Right cardiac atrium (tissue), 5 donors: ENCODE data around the gene MRFAP1. TPM values are rescaled to one million over a fixed set of nuclear protein-coding genes. Genes with fewer than 3 reads are reported as not detected.

ENCODE experiments used
- ATAC-seq, 2 donors: fragments of 200-7000 bp; cut with Tn5 transposase; one replicate each; pipeline versions ENCODE4 v1.8.0 to v1.9.1; 2020; ENCODE audit warnings: moderate library complexity in 2 of 2, mild to moderate bottlenecking in 1 of 2
- DNase-seq, 3 donors: peaks; one replicate each; pipeline ENCODE4 v3.0.0-alpha.2; 2020
- H3K27ac ChIP-seq: one replicate; pipeline ENCODE4 v1.5.1; 2013; ENCODE audit warnings: mild to moderate bottlenecking, low read length, control low read depth, moderate library complexity
- H3K27me3 ChIP-seq: one replicate; pipeline ENCODE4 v1.6.1; 2013; ENCODE audit not compliant: control insufficient read depth, insufficient read depth
- H3K4me1 ChIP-seq: one replicate; pipeline ENCODE4 v1.6.1; 2013; ENCODE audit warnings: low read length; ENCODE audit not compliant: control insufficient read depth, insufficient read depth
- H3K4me3 ChIP-seq: one replicate; pipeline ENCODE4 v1.5.1; 2013; ENCODE audit warnings: low read length, control low read depth
- H3K9me3 ChIP-seq: one replicate; pipeline ENCODE4 v1.6.1; 2013; ENCODE audit warnings: low read length; ENCODE audit not compliant: control insufficient read depth
- WGBS: extraction: QIAGEN DNeasy Blood & Tissue Kit; methylation state at CpG from one replicate; pipeline ENCODE4 v1.1.7; 2013; 5-methylcytosine and 5-hydroxymethylcytosine counted together
- intact Hi-C, 4 donors: fragments of 100-400 bp; cut with DNase I; formaldehyde crosslinking; loops; one replicate each; pipeline versions ENCODE4 v1.11.0 to v1.14.0; 2022 to 2023
- polyA plus RNA-seq: library from polyadenylated mRNA; stranded (reverse); fragments of 200-250 nt; gene quantifications from one replicate; pipeline ENCODE4 v1.2.3, GENCODE V29; 2013
- total RNA-seq, 4 donors: library from RNA; stranded (reverse); fragmentation: NEBNext Ultra II Directional; extraction: Animal tissue kit (Norgen Biotek cat#: 25700); gene quantifications; one replicate each; pipeline ENCODE4 v1.2.1, GENCODE V29; 2021
- donor health status: healthy with polysubstance abuse.
- donor health status: DM: no; HTN: yes; CAD: no.
- donor health status: DM: no; HTN: no; CAD: no.
- donor health status: DM: no; HTN: yes; CAD: no; lungs with severe emphysema.
- donor health status: DM: yes; HTN: yes; CAD: no.

Gene MRFAP1
- total and polyA plus RNA-seq, 5 donors: 250 to 335 (median 263) TPM

DNA sequence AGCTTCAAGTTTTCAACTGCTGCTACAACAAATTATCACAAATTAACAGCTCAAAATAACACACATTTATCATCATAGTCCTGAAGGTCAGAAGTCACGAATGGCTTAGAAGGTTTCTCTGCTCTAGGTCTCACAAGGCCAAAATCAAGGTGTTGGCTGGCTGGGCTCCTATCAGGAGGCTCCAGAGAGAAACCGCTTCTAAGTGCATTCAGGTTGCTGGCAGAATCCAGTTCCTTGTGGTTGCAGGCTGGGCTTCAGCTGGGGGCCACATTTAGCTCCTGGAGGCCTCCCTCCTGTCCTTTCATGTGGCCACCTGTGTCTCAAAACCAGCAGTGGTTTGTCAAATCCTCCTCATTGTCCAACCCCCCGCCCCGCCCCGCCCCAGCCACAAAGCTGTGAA is 15.4 kb downstream of the MRFAP1 start:
- Histone ChIP-seq H3K27me3 (no peaks in the 10 kb centered on the region), H3K27ac (no peak overlapping the region), H3K4me3 (no peak overlapping the region), H3K4me1 (no peaks in the 10 kb centered on the region), H3K9me3 (no peaks in the 10 kb centered on the region)
- intact Hi-C loops: no loop called here
- DNase-seq: no peak
- no peak for ATAC-seq
- 90% methylated on average over 5 of the region's 5 CpGs for WGBS

DNA sequence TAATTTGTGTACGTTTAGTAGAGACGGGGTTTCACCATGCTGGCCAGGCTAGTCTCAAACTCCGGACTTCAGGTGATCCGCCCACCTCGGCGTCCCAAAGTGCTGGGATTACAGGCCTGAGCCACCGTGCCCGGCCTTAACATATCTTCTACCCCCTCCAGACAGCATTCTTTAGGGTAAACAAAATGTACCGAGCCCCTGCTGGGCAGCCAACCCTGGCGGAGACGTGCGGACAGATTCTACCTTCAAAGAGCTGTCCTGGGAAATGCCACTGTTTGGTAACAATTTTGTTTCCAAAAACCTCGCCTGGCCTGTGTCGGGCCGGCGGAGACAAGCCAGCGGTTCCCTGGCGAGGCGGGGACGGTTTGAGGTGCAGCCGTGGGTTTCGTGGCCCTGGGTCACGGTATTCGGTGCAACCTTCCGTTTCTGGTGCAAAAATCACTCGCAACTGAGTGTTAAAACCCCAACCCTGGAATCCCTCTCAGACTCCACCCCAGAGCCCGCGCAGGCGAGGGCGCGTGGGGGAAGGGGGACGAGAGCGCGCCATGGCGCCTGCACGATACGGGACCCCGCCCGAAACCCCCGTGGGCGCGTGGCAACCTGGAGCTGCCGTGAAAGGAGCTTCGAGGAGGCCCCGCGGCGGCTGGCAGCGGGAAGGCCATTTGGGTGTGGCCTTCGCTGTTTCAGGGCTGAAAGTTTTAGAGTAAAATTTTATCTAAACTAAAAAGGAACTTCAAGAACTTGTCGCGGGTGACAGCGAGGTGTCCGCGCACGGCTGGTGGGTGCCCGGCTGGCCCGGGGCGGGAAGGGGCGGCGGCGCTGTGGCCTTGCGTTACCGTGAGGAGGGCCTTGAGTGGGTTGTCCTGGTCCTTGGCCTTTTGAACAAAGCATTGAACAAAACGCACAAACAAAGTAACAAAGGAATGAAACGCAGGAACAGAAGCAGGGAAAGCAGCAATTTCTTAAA is 17.0 kb downstream of the MRFAP1 start:
- Histone ChIP-seq H3K4me1 (no peaks in the 10 kb centered on the region), H3K27me3 (no peaks in the 10 kb centered on the region), H3K27ac (no peak overlapping the region), H3K9me3 (no peaks in the 10 kb centered on the region), H3K4me3 (no peak overlapping the region)
- intact Hi-C loops: no loop called here
- 83% methylated on average over 65 of the region's 65 CpGs for WGBS
- ATAC-seq (no peak), DNase-seq (no peak)

DNA sequence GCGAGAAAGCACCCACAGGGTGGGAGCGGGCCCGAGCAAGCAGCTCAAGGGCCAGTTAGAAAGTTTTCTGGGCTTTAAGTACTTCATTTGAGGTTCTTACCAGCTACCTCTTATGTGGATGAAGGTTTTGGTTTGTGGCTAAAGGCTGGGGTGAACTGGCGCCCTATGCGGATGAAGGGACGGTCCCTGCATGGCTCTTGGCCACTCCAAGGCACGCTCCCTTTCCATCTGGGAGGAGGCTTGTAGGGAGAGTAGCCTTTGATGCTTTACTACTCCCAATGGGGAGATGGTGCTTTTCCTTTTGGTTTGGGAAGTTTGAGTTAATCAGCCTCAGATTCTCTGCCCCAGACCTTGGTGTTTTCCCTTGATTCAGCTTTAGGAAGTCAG is 17.7 kb downstream of the MRFAP1 start:
- WGBS: 80% methylated on average over 7 of the region's 7 CpGs
- H3K9me3 ChIP-seq: no peaks in the 10 kb centered on the region
- H3K27me3 ChIP-seq: no peaks in the 10 kb centered on the region
- H3K27ac ChIP-seq: no peak overlapping the region
- ATAC-seq: peak; percentile 11 to 45
- no peak for DNase-seq
- intact Hi-C loops: no loop called here
- H3K4me1 ChIP-seq: no peaks in the 10 kb centered on the region
- no peak overlapping the region for H3K4me3 ChIP-seq

DNA sequence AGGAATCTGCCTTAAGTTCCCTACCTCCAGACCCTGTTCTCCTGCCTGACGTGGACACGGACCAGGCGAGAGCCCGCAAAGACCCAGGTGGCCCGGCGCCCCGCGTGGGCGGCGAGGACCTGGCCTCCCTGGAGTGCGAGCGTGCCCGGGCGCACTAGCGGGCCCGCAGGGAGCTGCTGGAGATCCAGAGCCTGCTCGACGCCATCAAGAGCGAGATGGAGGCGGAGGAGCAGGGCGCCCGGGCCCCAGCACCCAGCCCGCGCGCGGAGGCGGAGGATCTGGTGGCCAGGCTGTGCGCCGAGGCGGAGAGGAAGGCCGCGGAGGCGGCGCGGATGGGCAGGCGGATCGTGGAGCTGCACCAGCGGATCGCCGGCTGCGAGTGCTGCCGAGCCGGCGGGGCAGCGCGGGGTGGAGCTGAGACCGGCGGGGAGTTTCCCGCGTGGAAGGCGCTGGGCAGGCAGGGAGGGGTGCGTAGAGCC is 18.2 kb downstream of the MRFAP1 start:
- ATAC-seq (peak; percentile 82 to 85), DNase-seq (peak; percentile 55 to 88 (median 87))
- intact Hi-C loops: no loop called here
- no peaks in the 10 kb centered on the region for H3K9me3 ChIP-seq
- no peaks in the 10 kb centered on the region for H3K27me3 ChIP-seq
- H3K4me3 ChIP-seq: peak overlapping the region; percentile 28
- no peaks in the 10 kb centered on the region for H3K4me1 ChIP-seq
- H3K27ac ChIP-seq: no peak overlapping the region
- WGBS: 12% methylated on average over 52 of the region's 52 CpGs

DNA sequence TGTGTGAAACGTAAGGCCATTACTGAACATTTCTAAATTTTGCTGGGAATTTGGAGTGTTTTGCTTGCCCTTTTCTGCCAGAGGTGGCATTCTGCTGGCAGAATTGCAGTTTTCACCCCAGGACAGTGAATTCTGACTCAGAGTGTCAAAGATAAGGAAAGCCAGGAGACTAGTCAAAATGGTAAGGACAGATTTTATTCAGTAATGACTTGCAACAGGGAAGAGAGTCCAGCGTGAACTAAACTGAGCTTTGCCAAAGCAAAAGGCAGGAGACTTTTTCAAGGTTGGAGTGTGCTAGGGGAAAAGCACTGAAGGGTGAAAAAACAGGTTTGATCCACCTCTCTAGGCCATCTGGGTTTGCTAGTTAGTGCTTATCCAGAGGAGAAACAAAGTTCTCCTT is 19.4 kb downstream of the MRFAP1 start:
- Histone ChIP-seq H3K27ac (no peak overlapping the region), H3K4me3 (no peak overlapping the region), H3K4me1 (peaks cover 3% of the 10 kb centered on the region), H3K27me3 (no peaks in the 10 kb centered on the region), H3K9me3 (no peaks in the 10 kb centered on the region)
- 92% methylated on average over 2 of the region's 2 CpGs for WGBS
- ATAC-seq: no peak
- intact Hi-C loops: no loop called here
- no peak for DNase-seq

DNA sequence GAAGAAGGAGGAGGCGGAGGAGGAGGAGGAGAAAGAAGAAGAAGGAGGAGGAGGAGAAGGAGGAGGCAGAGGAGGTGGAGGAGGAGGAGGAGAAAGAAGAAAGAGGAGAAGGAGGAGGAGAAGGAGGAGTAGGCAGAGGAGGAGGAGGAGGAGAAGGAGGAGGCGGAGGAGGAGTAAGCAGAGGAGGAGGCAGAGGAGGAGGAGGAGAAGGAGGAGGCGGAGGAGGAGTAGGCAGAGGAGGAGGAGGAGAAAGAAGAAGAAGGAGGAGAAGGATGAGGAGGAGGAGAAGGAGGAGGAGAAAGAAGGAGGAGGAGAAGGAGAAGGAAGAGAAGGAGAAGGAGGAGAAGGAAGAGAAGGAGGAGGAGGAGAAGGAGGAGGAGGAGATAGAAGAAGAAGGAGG is 19.9 kb downstream of the MRFAP1 start:
- 98% methylated on average over 3 of the region's 3 CpGs for WGBS
- H3K27me3 ChIP-seq: no peaks in the 10 kb centered on the region
- no peaks in the 10 kb centered on the region for H3K9me3 ChIP-seq
- no peak overlapping the region for H3K4me3 ChIP-seq
- ATAC-seq (peak in 1 of 2 donors; percentile 39), DNase-seq (no peak)
- peaks cover 4% of the 10 kb centered on the region for H3K4me1 ChIP-seq
- no peak overlapping the region for H3K27ac ChIP-seq
- intact Hi-C loops: no loop called here

DNA sequence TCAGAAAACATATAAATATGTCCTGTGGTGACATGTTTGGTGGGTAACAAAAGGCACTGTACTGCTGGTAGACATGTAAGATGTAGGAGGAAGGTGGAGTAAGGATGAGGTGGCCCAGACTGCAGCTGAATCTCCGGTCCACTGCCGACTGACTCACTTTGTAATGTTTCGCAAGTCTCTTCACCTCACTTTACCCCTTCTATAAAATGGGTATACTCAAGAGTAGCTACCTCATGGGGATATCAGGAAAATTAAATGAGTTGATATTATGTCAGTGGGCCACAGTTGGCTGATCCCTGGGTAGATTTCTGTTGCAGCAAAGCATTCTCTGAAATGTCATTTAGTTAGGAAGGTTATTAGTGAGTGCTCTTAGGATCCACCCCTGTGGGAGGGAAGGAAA is 22.1 kb downstream of the MRFAP1 start:
- Histone ChIP-seq H3K27me3 (no peaks in the 10 kb centered on the region), H3K9me3 (no peaks in the 10 kb centered on the region), H3K27ac (no peak overlapping the region), H3K4me3 (no peak overlapping the region), H3K4me1 (peaks cover 4% of the 10 kb centered on the region)
- intact Hi-C loops: no loop called here
- WGBS: 94% methylated on average over 3 of the region's 3 CpGs
- ATAC-seq (no peak), DNase-seq (no peak)

DNA sequence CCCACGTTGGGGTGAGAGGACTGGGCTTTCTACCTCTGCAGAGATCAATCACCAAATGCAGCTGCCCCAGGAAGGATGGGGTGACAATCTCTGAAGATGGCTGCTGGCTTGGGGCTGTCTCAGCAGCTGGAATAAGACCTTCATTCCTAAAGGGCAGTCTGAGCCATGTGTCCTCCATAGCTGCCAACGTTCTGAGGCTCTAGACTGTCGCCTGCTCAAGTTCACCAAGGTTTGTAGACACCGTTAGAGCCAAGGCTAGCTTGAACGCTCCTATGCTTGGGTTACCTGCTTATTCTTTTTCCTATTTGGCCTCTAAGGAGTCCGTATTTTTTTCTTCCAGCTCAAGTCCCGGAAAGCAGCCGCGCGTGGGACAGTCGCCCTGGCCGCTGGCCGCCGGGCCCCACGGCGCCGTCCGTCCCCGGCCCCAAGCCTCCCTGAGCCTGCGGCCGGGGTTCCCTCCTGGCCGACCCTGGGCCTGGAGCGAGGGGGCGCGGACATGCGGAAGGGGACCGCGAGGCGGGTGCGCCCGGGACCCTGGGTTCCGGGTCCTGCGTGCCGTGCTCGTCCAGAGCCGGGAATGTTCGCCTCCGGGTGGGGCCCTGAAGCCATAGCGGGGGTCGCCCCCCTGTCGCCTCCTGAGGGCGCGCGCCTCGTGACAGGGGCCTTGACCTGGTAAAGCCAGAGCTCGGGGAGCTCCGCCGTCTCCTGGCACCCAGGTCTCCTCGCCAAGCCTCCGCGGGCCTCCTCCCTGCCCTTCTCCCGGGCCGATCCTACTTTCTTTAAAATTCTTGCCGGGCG is 23.3 kb downstream of the MRFAP1 start:
- WGBS: 12% methylated on average over 55 of the region's 55 CpGs
- ATAC-seq (peak in 1 of 2 donors; percentile 43), DNase-seq (peak in 2 of 3 donors; percentile 61 to 63)
- Histone ChIP-seq H3K4me3 (peak overlapping the region; percentile 46), H3K9me3 (no peaks in the 10 kb centered on the region), H3K27me3 (no peaks in the 10 kb centered on the region), H3K27ac (no peak overlapping the region), H3K4me1 (peaks cover 4% of the 10 kb centered on the region)
- intact Hi-C loops: no loop called here

DNA sequence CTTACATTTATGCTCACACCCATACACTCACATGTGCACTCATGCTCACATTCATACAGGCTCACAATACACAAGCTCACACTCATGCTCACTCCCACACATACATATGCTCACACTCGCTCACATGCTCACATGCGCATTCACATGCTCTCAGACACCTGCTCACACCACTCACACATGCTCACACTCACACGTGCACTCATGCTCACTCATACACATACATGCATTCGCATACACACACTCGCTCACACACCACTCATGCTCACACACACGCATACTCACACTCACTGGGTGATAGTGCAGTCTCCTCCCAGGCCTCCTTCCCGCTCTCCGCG is 24.8 kb downstream of the MRFAP1 start:
- 92% methylated on average over 9 of the region's 9 CpGs for WGBS
- no peaks in the 10 kb centered on the region for H3K27me3 ChIP-seq
- H3K27ac ChIP-seq: no peak overlapping the region
- intact Hi-C loops: no loop called here
- no peak for DNase-seq
- ATAC-seq: no peak
- no peak overlapping the region for H3K4me3 ChIP-seq
- peaks cover 4% of the 10 kb centered on the region for H3K4me1 ChIP-seq
- no peaks in the 10 kb centered on the region for H3K9me3 ChIP-seq

DNA sequence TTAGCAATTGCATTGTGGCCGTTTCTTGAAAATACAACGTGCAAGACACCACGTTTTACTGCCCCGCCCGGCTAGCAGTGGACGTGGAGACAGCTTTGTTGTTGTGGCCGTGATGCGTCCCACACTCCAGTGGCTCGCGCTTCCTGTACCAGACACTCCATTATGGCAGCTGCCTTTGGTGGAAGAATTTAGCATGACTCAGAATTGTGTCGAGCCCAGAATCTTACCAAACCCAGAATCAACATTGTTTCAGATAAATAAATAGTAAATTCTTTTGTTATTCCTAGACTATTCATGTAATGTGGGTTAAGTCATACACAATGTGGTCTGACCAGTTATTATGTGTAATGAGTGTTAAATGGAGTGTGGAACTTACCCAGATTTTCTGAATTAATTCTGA is 27.9 kb downstream of the MRFAP1 start:
- Histone ChIP-seq H3K27me3 (no peaks in the 10 kb centered on the region), H3K9me3 (no peaks in the 10 kb centered on the region), H3K4me3 (no peak overlapping the region), H3K27ac (no peak overlapping the region), H3K4me1 (peaks cover 4% of the 10 kb centered on the region)
- ATAC-seq: no peak
- 89% methylated on average over 11 of the region's 11 CpGs for WGBS
- DNase-seq: no peak
- intact Hi-C loops: no loop called here

DNA sequence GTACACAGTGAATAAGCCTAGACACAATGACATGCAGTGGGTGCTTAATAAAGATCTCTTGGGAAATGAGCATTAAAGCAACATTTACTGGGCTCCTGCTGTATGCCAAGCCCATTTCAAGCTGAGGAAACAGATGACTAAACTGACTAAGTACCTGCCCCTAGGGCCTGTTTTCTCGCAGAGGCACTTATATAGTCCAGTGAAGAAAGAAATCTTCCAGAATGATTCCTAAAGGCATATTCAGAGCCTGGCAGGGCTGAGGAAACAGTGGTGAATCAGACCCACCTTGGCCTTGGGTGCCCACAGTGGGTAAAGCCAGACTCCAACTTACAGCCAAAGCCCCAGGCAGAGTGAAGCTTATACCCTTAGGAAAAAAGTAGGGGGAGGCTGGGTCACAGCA is 31.2 kb downstream of the MRFAP1 start:
- no peak for ATAC-seq
- Histone ChIP-seq H3K4me1 (peaks cover 6% of the 10 kb centered on the region), H3K9me3 (no peaks in the 10 kb centered on the region), H3K4me3 (no peak overlapping the region), H3K27me3 (no peaks in the 10 kb centered on the region), H3K27ac (no peak overlapping the region)
- WGBS: 97% methylated on average over 1 of the region's 1 CpG
- intact Hi-C loops: no loop called here
- DNase-seq: no peak
